K562 (cell line): Measurements from ENCODE around the gene NAT9.

Experiments
- BDP1 ChIP-seq: IDR thresholded peaks from 3 replicates; pipeline ENCODE4 v1.6.1; 2011; ENCODE audit not compliant: insufficient read length, insufficient read depth
- CTCF ChIP-seq, 3 experiments: IDR thresholded peaks in 2 of 3; conservative IDR thresholded peaks in 1 of 3; 2 replicates each; pipeline ENCODE4 v1.5.1; 2011 to 2012; ENCODE audit warnings: low read length in 3 of 3, mild to moderate bottlenecking in 3 of 3, control low read depth in 2 of 3, improper control_type of control experiment in 1 of 3, inconsistent platforms in 1 of 3, low read depth in 1 of 3, mixed read lengths in 1 of 3, moderate library complexity in 1 of 3; ENCODE audit not compliant: insufficient read depth in 2 of 3
- POLR2AphosphoS5 ChIP-seq: IDR thresholded peaks from 2 replicates; pipeline ENCODE4 v1.6.1; 2011; ENCODE audit warnings: mild to moderate bottlenecking, low read depth, low read length, moderate library complexity; ENCODE audit not compliant: control insufficient read depth, insufficient read depth
- ZNF407 ChIP-seq: fragments of 450-650 bp; IDR thresholded peaks from 2 replicates; pipeline ENCODE4 v1.6.1; 2016; ENCODE audit warnings: low read depth

- TF ChIP-seq CTCF (IDR thresholded peaks at IDR 0.05 in 2 of 3, conservative IDR thresholded peaks at IDR 0.05 in 1 of 3; ENCODE audit: insufficient read depth in 2 of 3, low read depth in 1 of 3, low read length in 3 of 3) (no peak), POLR2AphosphoS5 (no peak), ZNF407 (no peak), BDP1 (no peak)
Observed at GRCh38 chr17:74744349-74744713, 31.8 kb downstream of the NAT9 start.
